OCI-M2 (cell line): ENCODE measurements around the gene AQP12B.
"Not testable (repeated sequence)": the region's sequence is repeated elsewhere in the genome, so short reads cannot be mapped to it uniquely, and the experiment has no call there.

Experiments
- DNase-seq: peaks from one replicate; lab custom pipeline; 2025; ENCODE audit not compliant: unreplicated experiment; lab: John Stamatoyannopoulos, UW

The AQP12B gene

DNA sequence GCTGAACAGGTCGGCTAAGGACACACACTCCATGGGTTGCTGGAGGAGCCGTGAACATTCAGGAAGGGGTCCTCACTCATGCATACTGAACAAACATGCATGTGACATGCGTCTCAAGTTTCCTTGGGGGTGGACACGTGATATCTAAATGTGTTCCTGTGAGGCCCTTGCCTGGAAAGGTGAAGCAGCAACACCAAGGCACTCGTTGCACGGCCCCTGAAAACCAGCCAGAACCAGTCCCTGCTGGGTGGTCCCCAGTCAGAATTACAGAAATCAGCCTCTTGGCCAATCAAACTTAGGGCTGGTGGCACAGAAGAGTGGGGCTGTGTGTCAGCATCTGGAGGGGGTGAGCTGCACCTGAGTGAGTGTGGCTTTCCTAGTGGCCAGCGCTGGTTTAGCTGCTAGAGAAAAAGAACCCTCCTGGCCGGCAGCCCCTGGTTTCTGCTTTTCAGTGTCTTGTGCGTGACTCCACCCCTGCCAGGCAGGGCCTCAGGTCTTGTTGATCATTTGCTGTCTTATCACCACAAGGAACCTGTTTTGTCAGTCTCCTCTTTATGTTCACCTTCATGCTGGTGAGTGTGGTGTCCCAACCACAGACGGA, 3.2 kb upstream of the AQP12B start:
- DNase-seq = no peak

GRCh38 chr2:240683980-240684728, 1.5 kb upstream of the AQP12B start:
- not testable (repeated sequence) for DNase-seq

- DNase-seq = not testable (repeated sequence)
These were observed 769 bp upstream of the AQP12B start for GRCh38 chr2:240683329-240683979.

GRCh38 chr2:240680185-240680584, 2.5 kb downstream of the AQP12B start:
- DNase-seq = not testable (repeated sequence)

DNA sequence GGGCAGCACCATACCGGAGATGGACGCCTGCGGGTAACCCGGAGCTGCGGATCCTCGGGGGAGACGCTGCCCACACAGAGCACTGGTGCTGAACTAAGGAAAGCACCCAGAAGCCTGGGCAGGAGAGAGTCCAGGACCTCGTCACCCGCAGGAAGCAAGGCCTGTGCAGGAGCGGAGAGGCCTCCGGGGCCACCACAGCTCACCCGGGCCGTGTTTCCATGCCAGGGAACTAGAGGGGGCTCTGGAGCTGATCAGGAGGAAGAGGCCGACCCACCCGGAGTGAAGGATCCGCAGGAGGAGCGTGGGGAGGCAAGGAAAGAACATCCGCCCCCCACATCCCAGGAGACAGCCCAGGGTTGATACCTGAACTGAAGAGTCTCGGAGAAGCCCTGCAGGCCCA, 3.8 kb downstream of the AQP12B start:
- not testable (repeated sequence) for DNase-seq

DNA sequence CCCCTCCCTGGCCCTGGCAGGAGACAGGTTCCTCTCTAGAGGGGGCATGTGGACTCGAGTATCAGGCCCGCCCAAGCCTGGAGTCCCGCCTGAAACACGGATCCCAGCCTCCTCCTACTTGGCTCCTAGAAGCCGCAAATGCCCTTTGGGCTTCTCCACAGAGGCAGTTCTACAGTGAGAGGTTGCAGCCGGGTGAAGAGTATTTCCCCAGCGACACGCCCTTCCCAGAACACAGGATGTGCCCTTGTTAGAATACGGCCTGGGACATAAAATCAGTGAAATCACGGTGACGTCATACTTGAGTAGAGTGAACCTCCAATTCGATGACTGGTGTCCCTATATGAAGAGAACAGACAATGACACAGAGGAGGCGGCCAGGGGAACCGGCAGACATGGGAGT, 4.6 kb downstream of the AQP12B start:
- DNase-seq = not testable (repeated sequence)

- not testable (repeated sequence) for DNase-seq
These were observed 7.3 kb downstream of the AQP12B start for GRCh38 chr2:240675345-240675744.

- DNase-seq = not testable (repeated sequence)
These were observed 8.1 kb downstream of the AQP12B start for GRCh38 chr2:240674461-240675184.

GRCh38 chr2:240672701-240673190, 9.9 kb downstream of the AQP12B start:
- DNase-seq = no peak

DNA sequence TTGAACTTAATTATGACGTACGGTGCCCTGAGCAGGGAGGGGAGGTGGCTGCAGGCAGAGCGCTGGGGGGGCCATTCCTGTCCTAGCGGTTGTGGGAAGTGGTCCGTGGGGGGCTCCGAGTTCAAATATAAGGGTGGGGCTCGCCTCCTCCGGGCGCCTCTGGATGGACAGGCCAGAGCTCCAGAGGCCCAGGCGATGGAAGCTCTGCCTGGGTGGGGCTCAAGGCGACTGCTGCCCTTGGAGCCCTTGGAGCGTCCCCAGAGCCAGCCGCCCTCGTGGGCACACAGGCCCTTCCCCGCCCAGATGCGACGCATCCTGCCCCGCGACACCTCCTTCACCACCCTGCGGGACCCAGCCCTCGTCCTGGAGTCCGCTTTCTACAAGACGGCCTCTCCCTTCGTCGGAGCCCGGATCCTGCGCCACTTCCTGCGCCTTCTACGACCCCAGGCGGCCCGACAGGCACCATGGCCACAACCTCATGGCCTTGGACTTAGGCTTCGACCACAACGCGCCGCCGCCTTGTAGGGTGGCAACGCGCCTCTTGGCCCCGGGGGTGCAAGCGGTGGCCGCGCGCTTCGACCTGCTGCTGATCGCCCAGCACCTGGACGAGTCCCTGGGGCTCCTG, 10.5 kb downstream of the AQP12B start:
- no peak for DNase-seq

DNA sequence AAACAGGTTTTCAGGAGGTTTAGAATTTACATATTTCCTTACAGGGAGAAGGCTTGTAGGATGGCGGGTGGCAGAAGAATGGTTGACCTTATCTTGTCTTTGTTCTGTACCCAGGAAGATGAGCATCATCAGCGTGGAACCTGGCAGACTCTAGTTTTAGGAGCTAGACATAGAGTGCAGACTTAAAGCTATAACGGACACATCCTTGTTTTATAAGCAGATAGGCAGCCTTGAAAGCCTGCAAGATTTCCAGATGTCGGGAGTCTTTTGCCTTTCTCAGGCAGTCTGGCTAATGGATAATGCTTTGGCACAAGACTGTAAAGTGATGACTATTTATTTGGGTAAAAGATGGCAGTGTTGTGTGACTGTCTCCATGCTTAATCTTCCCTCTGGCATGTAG, 11.7 kb downstream of the AQP12B start:
- DNase-seq = no peak

DNA sequence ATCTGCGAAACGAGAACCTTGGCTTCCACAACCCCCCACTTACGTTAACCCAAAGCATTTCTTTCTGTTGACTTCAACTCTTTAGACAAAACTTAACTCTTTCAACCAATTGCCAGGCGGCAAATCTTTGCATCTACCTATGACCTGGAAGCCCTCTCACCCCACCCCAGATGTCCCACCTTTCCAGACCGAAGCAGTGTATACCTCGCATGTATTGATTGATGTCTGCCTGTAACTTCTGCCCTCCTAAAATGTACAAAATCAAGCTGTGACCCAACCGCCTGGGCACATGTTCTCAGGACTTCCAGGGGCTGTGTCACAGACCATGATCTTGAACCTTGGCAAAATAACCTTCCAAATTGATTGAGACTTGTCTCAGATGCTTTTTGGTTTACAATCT, 12.3 kb downstream of the AQP12B start:
- no peak for DNase-seq

DNA sequence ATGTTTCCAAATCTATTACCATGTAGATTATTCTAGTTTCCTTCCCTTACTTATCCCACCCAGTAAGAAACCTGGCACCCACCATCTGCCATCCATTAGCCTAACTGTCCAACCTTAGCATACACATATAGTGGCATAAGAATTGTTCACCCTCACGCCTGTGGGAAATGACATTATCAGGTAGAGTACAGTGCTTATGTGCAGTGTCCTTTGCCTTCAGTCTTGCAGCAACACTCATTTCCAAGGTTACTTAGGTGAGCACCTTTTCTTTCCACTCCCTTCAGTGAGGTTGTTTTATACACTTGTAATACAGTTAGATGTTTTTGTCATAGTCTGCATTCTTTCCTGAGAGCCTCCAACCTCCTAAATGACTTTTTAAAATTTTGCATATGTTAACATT, 18.1 kb downstream of the AQP12B start:
- no peak for DNase-seq

DNA sequence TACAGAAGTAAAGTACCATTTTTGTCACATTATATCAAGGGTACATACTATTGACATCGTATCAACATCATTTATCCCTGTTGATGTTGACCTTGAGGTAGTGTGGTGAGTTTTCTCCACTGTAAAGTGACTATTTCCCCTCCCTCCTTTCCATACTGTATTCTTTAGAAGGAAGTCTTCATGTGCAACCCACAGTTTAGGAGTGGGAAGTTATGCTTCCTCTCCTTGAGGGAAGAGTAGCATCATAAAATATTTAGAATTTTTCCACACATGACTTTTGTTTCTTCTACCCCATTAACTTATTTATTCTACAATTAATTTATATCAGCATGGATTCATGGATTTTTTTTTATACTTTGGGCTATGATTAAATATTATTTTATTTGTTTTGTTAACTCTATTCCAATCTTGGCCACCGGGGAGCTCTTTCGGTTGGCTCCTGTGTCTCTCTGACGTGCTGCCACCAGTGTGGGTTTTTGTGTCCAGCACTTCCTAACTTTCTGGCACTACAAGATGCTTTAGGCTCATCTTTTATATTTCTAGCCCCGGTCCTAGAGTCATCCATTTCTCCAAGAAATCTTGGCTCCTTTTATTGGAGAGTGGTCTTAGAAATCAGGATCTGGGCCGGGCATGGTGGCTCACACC, 19.0 kb downstream of the AQP12B start:
- no peak for DNase-seq

GRCh38 chr2:240662681-240663080, 20.0 kb downstream of the AQP12B start:
- no peak for DNase-seq

DNA sequence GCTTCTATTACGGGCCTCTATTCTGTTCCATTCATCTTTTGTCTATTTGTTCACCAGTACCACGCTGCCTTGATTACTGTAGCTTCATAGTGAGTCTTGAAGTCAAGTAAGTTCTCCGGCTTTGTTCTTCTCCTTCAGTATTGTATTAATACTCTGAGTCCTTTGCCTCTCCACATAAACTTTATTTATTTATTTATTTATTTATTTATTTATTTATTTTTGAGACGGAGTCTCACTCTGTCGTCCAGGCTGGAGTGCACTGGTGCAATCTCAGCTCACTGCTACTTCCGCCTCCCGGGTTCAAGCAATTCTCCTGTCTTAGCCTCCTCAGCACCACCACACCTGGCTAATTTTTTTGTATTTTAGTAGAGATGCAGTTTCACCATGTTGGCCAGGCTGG, 22.8 kb downstream of the AQP12B start:
- not testable (repeated sequence) for DNase-seq

DNA sequence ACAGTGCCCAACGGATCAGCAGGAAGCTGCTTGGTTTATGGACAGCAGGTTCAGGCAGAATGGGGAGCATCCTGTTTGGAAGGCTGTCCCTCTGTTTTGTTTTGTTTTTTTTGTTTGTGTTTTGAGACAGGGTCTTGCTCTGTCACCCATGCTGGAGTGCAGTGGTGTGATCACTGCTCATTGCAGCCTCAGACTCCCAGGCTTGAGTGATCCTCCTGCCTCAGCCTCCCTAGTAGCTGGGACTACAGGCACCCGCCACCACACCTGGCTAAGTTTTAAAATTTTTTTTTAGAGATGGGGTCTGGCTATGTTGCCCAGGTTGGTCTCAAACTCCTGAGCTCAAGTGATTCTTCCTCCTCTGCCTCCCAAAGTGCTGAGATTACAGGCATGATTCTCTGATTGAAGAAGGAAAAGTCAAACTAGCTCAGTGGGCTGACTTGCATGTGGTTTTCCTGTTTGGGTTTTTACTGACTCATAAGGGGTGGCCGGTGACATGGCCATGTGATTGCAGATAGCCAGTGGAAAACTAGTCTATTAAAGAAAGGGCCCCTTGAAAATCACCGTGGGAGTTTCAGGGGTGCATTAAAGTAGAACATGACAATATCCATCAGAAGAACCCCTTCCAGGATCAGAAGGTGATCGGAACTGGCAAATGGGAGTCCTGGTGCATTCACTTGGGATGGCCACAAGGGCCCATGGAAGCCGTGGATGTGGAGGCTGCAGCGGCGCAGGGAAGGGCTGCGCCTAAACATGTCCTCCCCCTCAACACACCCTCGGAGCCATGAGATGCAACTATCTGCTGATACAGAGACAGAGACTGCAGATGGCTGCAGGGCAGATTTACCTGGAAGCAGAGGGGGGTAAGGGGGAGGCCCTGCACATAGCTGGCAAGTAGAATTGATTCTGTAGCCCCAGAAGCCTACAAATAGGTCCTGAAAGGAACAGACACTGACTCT, 26.5 kb downstream of the AQP12B start:
- no peak for DNase-seq

- no peak for DNase-seq
These were observed 31.5 kb downstream of the AQP12B start for GRCh38 chr2:240651185-240651584.

GRCh38 chr2:240650254-240650965, 32.3 kb downstream of the AQP12B start:
- no peak for DNase-seq
